HepG2 (cell line): ENCODE measurements around the gene CHCHD6.

ENCODE experiments used
- ARHGAP35 ChIP-seq: sonication (generic); formaldehyde crosslinking; IDR thresholded peaks from 2 replicates; pipeline ENCODE4 v1.9.0; 2022; ENCODE audit warnings: mild to moderate bottlenecking, inconsistent platforms, moderate library complexity, missing genetic modification reagents, borderline replicate concordance
- CREB1 ChIP-seq, 2 experiments: fragments of 450-650 bp in 1 of 2; IDR thresholded peaks; 2 replicates each; pipeline ENCODE4 v1.6.1; 2016 to 2017; ENCODE audit warnings: control low read depth in 1 of 2, mild to moderate bottlenecking in 1 of 2, missing compliant biosample characterization in 1 of 2, missing genetic modification characterization in 1 of 2
- NONO ChIP-seq, 2 experiments: fragments of 450-650 bp in 1 of 2; sonication (generic) in 1 of 2; formaldehyde crosslinking in 1 of 2; IDR thresholded peaks in 1 of 2; conservative IDR thresholded peaks in 1 of 2; 2 replicates each; pipeline versions ENCODE4 v1.6.1 to v1.8.0; 2017 to 2022; ENCODE audit warnings: mild to moderate bottlenecking in 1 of 2, missing genetic modification reagents in 1 of 2, moderate library complexity in 1 of 2
- PHF8 ChIP-seq: sonication (generic); formaldehyde crosslinking; IDR thresholded peaks from 2 replicates; pipeline ENCODE4 v1.5.0; 2020; ENCODE audit warnings: missing genetic modification reagents
- PLRG1 ChIP-seq: fragments of 450-650 bp; conservative IDR thresholded peaks from 2 replicates; pipeline ENCODE4 v1.6.1; 2016
- POLR2A ChIP-seq, 2 experiments: IDR thresholded peaks; 2 replicates each; pipeline ENCODE4 v1.6.1; 2011; ENCODE audit warnings: low read depth in 2 of 2, low read length in 2 of 2, mild to moderate bottlenecking in 1 of 2, moderate library complexity in 1 of 2; ENCODE audit not compliant: insufficient read depth in 1 of 2
- RAD51 ChIP-seq: fragments of 450-650 bp; IDR thresholded peaks from 2 replicates; pipeline ENCODE4 v1.6.1; 2016; ENCODE audit warnings: borderline replicate concordance
- TAF1 ChIP-seq: sonication (generic); formaldehyde crosslinking; IDR thresholded peaks from 2 replicates; pipeline ENCODE4 v1.4.0; 2020; ENCODE audit warnings: missing genetic modification reagents
- TCF12 ChIP-seq, 2 experiments: fragments of 450-650 bp in 1 of 2; sonication (generic) in 1 of 2; formaldehyde crosslinking in 1 of 2; IDR thresholded peaks; 2 replicates each; pipeline versions ENCODE4 v1.6.1 to v1.8.0; 2017 to 2022; ENCODE audit warnings: antibody characterized with exemption in 1 of 2, mild to moderate bottlenecking in 1 of 2, missing genetic modification reagents in 1 of 2, moderate library complexity in 1 of 2
- ZKSCAN1 ChIP-seq: fragments of 150-350 bp; IDR thresholded peaks from 2 replicates; pipeline ENCODE4 v1.6.1; 2014; ENCODE audit warnings: low read length
- ZNF839 ChIP-seq: sonication (generic); formaldehyde crosslinking; IDR thresholded peaks from 2 replicates; pipeline ENCODE4 v1.4.0; 2020; ENCODE audit warnings: missing genetic modification reagents, mild to moderate bottlenecking, borderline replicate concordance
- TF ChIP-seq, protein P1 (sequence below): sonication (generic); formaldehyde crosslinking; IDR thresholded peaks from 2 replicates; pipeline ENCODE4 v1.5.0; 2020; ENCODE audit warnings: mild to moderate bottlenecking, missing genetic modification reagents, moderate library complexity
- TF ChIP-seq, protein P2 (sequence below): sonication (generic); formaldehyde crosslinking; IDR thresholded peaks from 2 replicates; pipeline ENCODE4 v1.8.0; 2022; ENCODE audit warnings: missing genetic modification reagents, mild to moderate bottlenecking, borderline replicate concordance

DNA sequence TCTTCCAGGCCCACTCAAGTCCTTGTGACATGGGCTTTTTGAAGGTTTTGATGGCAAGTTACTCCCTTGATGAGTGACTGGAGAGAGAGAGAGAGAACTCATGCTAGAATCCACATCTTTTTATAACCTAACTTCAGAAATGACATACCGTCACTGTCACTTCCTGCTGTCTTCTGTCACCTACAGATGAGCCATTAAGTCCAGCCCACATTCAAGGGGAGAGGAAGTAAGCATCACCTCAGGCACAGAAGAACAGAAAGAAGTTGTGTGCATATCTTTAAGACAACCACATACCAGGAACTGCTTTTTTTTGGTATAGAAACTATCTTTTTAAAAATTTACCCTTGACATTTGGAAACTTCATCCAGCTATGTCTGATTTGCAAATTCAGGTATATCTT, 32.5 kb upstream of the CHCHD6 start:
- TF ChIP-seq, protein P1, sequence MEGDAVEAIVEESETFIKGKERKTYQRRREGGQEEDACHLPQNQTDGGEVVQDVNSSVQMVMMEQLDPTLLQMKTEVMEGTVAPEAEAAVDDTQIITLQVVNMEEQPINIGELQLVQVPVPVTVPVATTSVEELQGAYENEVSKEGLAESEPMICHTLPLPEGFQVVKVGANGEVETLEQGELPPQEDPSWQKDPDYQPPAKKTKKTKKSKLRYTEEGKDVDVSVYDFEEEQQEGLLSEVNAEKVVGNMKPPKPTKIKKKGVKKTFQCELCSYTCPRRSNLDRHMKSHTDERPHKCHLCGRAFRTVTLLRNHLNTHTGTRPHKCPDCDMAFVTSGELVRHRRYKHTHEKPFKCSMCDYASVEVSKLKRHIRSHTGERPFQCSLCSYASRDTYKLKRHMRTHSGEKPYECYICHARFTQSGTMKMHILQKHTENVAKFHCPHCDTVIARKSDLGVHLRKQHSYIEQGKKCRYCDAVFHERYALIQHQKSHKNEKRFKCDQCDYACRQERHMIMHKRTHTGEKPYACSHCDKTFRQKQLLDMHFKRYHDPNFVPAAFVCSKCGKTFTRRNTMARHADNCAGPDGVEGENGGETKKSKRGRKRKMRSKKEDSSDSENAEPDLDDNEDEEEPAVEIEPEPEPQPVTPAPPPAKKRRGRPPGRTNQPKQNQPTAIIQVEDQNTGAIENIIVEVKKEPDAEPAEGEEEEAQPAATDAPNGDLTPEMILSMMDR (CRISPR knock-in tag): no peak
- TF ChIP-seq RAD51: no peak
- TF ChIP-seq CREB1 (IDR thresholded peaks at IDR 0.05): no peak
- TF ChIP-seq CREB1 (CRISPR knock-in tag; IDR thresholded peaks at IDR 0.05): no peak
- no peak for TF ChIP-seq PHF8 (CRISPR knock-in tag)
- TF ChIP-seq ZNF839 (CRISPR knock-in tag): no peak
- TF ChIP-seq NONO (IDR thresholded peaks at IDR 0.05): no peak
- TF ChIP-seq NONO (CRISPR knock-in tag; conservative IDR thresholded peaks at IDR 0.05): no peak
- TF ChIP-seq TCF12 (IDR thresholded peaks at IDR 0.05): no peak
- TF ChIP-seq TCF12 (CRISPR knock-in tag; IDR thresholded peaks at IDR 0.05): no peak
- TF ChIP-seq ZKSCAN1: no peak
- TF ChIP-seq, protein P2, sequence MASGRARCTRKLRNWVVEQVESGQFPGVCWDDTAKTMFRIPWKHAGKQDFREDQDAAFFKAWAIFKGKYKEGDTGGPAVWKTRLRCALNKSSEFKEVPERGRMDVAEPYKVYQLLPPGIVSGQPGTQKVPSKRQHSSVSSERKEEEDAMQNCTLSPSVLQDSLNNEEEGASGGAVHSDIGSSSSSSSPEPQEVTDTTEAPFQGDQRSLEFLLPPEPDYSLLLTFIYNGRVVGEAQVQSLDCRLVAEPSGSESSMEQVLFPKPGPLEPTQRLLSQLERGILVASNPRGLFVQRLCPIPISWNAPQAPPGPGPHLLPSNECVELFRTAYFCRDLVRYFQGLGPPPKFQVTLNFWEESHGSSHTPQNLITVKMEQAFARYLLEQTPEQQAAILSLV (CRISPR knock-in tag): no peak
- no peak for TF ChIP-seq POLR2A (IDR thresholded peaks at IDR 0.05; ENCODE audit: insufficient read depth in 1 of 2, low read depth in 2 of 2, low read length in 2 of 2)
- TF ChIP-seq PLRG1: no peak
- TF ChIP-seq TAF1 (CRISPR knock-in tag): no peak
- TF ChIP-seq ARHGAP35: no peak
